ENCODE data around the gene HOMER2.

DNA sequence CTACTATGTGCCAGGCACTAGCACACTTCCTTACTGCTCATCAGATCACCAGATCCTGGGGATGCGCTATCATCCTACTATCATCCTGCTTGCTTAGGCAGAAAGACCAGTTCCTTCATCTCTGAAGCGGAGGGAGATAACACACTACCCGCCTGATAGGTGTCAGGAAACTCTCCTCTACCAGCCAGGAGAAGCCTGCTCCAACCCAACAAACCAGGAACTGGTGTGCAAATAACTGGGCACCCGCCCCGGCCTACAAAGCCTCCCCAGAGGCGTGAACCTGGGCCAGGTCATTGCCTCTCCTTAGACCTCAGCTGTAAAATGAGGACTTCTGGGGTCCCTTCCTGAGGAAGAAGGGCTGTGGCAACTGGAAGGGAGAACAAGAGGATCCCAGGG is 61.5 kb downstream of the HOMER2 start:
- TF ChIP-seq POLR2A (IDR thresholded peaks at IDR 0.05) = no peak
- no peak for TF ChIP-seq EP300 (IDR thresholded peaks at IDR 0.05)

Measured in stomach (tissue), 4 donors.